ENCODE data around the gene NAT16. TPM values are rescaled to one million over a fixed set of nuclear protein-coding genes. Genes with fewer than 3 reads are reported as not detected.

The NAT16 gene
- total and polyA plus RNA-seq, 10 of the 15 experiments (the other 5 are each of a cell fraction or from before 2014, with no cell fraction given): not detected

- RAD21 ChIA-PET (ENCODE audit: unreplicated experiment): interaction anchor here (0.9 to 2.4 kb wide), 6 partner anchors 9 to 51 kb away, joined by 3 to 15 read pairs (median 3); partner anchors contain the start of gene VGF
- Histone ChIP-seq H3K4me2 (ENCODE audit: control insufficient read depth, insufficient read depth) (peak overlapping the region; percentile 59; the same call in 1 of the 2 replicates), H3K36me3 (ENCODE audit: control insufficient read depth in 2 of 2, insufficient read depth in 2 of 2, low read length in 1 of 2) (no peaks in the 10 kb centered on the region), H3K27me3 (replicated peaks in 1 of 2; ENCODE audit: control insufficient read depth in 2 of 2, insufficient read depth in 2 of 2, low read length in 1 of 2) (peaks cover 26 to 34% of the 10 kb centered on the region in 2 experiments), H3K9ac (ENCODE audit: control insufficient read depth, insufficient read depth, low read length) (no peak overlapping the region), H3K79me2 (ENCODE audit: control insufficient read depth, insufficient read depth, low read length) (no peaks in the 10 kb centered on the region), H3K4me3 (no peak overlapping the region), H3K27ac (ENCODE audit: control insufficient read depth, insufficient read depth) (no peak overlapping the region), H2AFZ (ENCODE audit: control insufficient read depth, low read depth, low read length) (peak overlapping the region; percentile 72), H4K20me1 (ENCODE audit: control insufficient read depth, insufficient read depth) (no peaks in the 10 kb centered on the region), H3K9me3 (replicated peaks; ENCODE audit: control insufficient read depth, insufficient read depth, low read length) (no peaks in the 10 kb centered on the region; the same call in 2 of the 3 replicates), H3K4me1 (ENCODE audit: control insufficient read depth, insufficient read depth, low read length) (peaks cover 7% of the 10 kb centered on the region; the same call in 1 of the 2 replicates)
- no peak for TF ChIP-seq SMAD1 (IDR thresholded peaks at IDR 0.05; ENCODE audit: low read depth, partially characterized antibody)
- TF ChIP-seq BCL11A (IDR thresholded peaks at IDR 0.05; ENCODE audit: low read depth, low read length): no peak
- SMC1A ChIA-PET (ENCODE audit: uncharacterized antibody, unreplicated experiment): interaction anchor here (0.6 to 1.8 kb wide), 8 partner anchors 8 to 107 kb away, joined by 3 to 7 read pairs (median 4); partner anchors contain the start of genes AP1S1, PLOD3 and ZNHIT1
- no TSS peak for BruUV-seq (replicated peaks)
- 39% methylated on average over 27 of the region's 28 CpGs for WGBS (ENCODE audit: insufficient coverage, insufficient replicate concordance, low lambda C conversion rate, missing lambda C conversion rate)
- ATAC-seq (no peak; the same call in 2 of the 3 replicates), DNase-seq (ENCODE audit: low read depth, low spot score) (no peak), FAIRE-seq (no peak)
- POLR2A ChIA-PET: interaction anchor here (0.8 to 1.0 kb wide), 2 partner anchors 9 to 18 kb away, joined by 3 read pairs; partner anchors contain the start of gene VGF
- CTCF ChIA-PET: interaction anchor here (0.9 to 2.8 kb wide), 8 partner anchors 9 to 368 kb away, joined by 3 to 35 read pairs (median 5); partner anchors contain the start of genes VGF and ZNHIT1
- intact Hi-C loops (cut with micrococcal nuclease; ENCODE audit: unreplicated experiment) (no loop called here), in situ Hi-C loops (cut with MboI) (no loop called here)
Observed at GRCh38 chr7:101174322-101174854, 5.7 kb downstream of the NAT16 start.

- CTCF ChIA-PET: interaction anchor here (0.9 to 2.8 kb wide), 9 partner anchors 8 to 367 kb away, joined by 3 to 35 read pairs (median 5); partner anchors contain the start of genes VGF and ZNHIT1
- WGBS (ENCODE audit: insufficient coverage, insufficient replicate concordance, low lambda C conversion rate, missing lambda C conversion rate): 1% methylated on average over 16 of the region's 16 CpGs
- DNase-seq (ENCODE audit: low read depth, low spot score) (no peak), ATAC-seq (peak; percentile 90), FAIRE-seq (peak; percentile 74)
- Histone ChIP-seq H4K20me1 (ENCODE audit: control insufficient read depth, insufficient read depth) (no peaks in the 10 kb centered on the region), H3K4me3 (0 out of 2 replicates have a peak overlapping the region, but pooled peaks have one; percentile 23), H3K4me1 (ENCODE audit: control insufficient read depth, insufficient read depth, low read length) (peaks cover 7% of the 10 kb centered on the region; the same call in 1 of the 2 replicates), H3K9ac (ENCODE audit: control insufficient read depth, insufficient read depth, low read length) (no peak overlapping the region), H3K79me2 (ENCODE audit: control insufficient read depth, insufficient read depth, low read length) (no peaks in the 10 kb centered on the region), H3K36me3 (ENCODE audit: control insufficient read depth in 2 of 2, insufficient read depth in 2 of 2, low read length in 1 of 2) (no peaks in the 10 kb centered on the region), H3K27ac (ENCODE audit: control insufficient read depth, insufficient read depth) (no peak overlapping the region), H2AFZ (ENCODE audit: control insufficient read depth, low read depth, low read length) (peak overlapping the region; percentile 72), H3K27me3 (replicated peaks in 1 of 2; ENCODE audit: control insufficient read depth in 2 of 2, insufficient read depth in 2 of 2, low read length in 1 of 2) (peaks cover 27 to 36% of the 10 kb centered on the region in 2 experiments), H3K4me2 (ENCODE audit: control insufficient read depth, insufficient read depth) (peak overlapping the region; percentile 59; the same call in 1 of the 2 replicates), H3K9me3 (replicated peaks; ENCODE audit: control insufficient read depth, insufficient read depth, low read length) (no peaks in the 10 kb centered on the region; the same call in 2 of the 3 replicates)
- in situ Hi-C loops (cut with MboI) (no loop called here), intact Hi-C loops (cut with micrococcal nuclease; ENCODE audit: unreplicated experiment) (no loop called here)
- SMC1A ChIA-PET (ENCODE audit: uncharacterized antibody, unreplicated experiment): interaction anchor here (0.6 to 1.8 kb wide), 9 partner anchors 9 to 148 kb away, joined by 3 to 7 read pairs (median 3); partner anchors contain the start of genes IFT22, PLOD3 and ZNHIT1
- TF ChIP-seq ZNF217 (IDR thresholded peaks at IDR 0.05) (no peak), SPI1 (IDR thresholded peaks at IDR 0.05; ENCODE audit: borderline replicate concordance, insufficient read depth, low read depth, low read length) (peak; percentile 81), NBN (IDR thresholded peaks at IDR 0.05) (0 out of 2 replicates have a peak, but pooled peaks have one; percentile 22), SP1 (IDR thresholded peaks at IDR 0.05; ENCODE audit: low read depth, low read length) (peak; percentile 39), SRF (IDR thresholded peaks at IDR 0.05; ENCODE audit: low read depth in 2 of 2, low read length in 2 of 2) (peak; percentile 24 to 73; a peak in 1 of 4 replicates)
- POLR2A ChIA-PET: interaction anchor here (0.6 to 1.0 kb wide), 3 partner anchors 9 to 29 kb away, joined by 3 to 4 read pairs (median 3); partner anchors contain the start of gene VGF
- RAD21 ChIA-PET (ENCODE audit: unreplicated experiment): interaction anchor here (0.9 to 2.4 kb wide), 7 partner anchors 8 to 109 kb away, joined by 3 to 15 read pairs (median 3); partner anchors contain the start of gene VGF
- BruUV-seq (replicated peaks): no TSS peak
Observed at GRCh38 chr7:101173752-101174244, 6.3 kb downstream of the NAT16 start.

Data from GM12878 (cell line).